C4-2B (cell line): ENCODE measurements around the gene CLIP2.

Experiments used
- CTCF ChIP-seq: fragments of 450-650 bp; conservative IDR thresholded peaks from 2 replicates; pipeline ENCODE4 v1.5.1; 2017; ENCODE audit warnings: mild to moderate bottlenecking
- ZFX ChIP-seq: fragments of 450-650 bp; IDR thresholded peaks from 2 replicates; pipeline ENCODE4 v1.6.1; 2017

DNA sequence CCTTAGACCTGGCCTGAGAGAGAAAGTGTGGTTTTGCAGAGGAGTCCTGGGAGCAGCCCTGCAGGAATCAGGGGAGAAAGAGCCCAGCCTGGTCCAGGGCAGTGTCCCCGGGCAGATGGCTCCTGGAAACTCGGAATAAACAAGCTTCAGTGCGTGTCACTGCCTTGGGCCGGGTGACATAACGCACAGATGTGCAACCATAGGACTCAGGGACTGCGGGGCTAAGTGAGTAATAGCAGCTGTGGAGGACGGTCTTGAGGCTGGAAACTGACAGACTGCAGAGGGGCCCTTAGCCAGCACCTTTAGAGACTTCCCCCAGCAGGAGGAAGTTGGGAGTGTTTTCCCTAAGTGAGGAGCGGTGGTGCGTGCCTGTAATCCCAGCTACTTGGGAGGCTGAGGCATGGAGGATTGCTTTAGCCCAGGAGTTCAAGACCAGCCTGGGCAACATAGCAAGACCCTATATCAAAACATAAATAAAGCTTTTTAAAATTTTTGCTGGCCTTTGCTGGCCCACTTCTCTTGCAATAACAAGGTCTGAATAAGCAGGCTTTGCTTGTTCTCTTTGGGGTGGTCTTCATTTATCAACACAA, 5.3 kb upstream of the CLIP2 start:
- no peak for TF ChIP-seq CTCF
- no peak for TF ChIP-seq ZFX
